Activated naive CD4-positive, alpha-beta T cell treated with anti-CD3 and anti-CD28 coated beads, Interleukin-2, amount 50 U/mL, for 24 hours (primary cell): ENCODE data around the gene ZFP69B.
A peak's percentile ranks its signal among the peaks of the same experiment; 100 is the strongest.

Experiments
- H3K27ac Mint-ChIP-seq: one replicate; pipeline ENCODE4 v1.8.0; 2021; ENCODE audit warnings: mild to moderate bottlenecking, mixed read lengths
- H3K27me3 Mint-ChIP-seq: one replicate; pipeline ENCODE4 v1.8.0; 2021; ENCODE audit warnings: mixed read lengths
- H3K36me3 Mint-ChIP-seq: one replicate; pipeline ENCODE4 v1.8.0; 2021; ENCODE audit warnings: mixed read lengths
- H3K4me1 Mint-ChIP-seq: one replicate; pipeline ENCODE4 v1.8.0; 2021; ENCODE audit warnings: mixed read lengths
- H3K4me3 Mint-ChIP-seq: one replicate; pipeline ENCODE4 v1.8.0; 2021; ENCODE audit warnings: mild to moderate bottlenecking, mixed read lengths
- H3K9me3 Mint-ChIP-seq: one replicate; pipeline ENCODE4 v1.8.0; 2021; ENCODE audit warnings: mixed read lengths

ZFP69B gene

DNA sequence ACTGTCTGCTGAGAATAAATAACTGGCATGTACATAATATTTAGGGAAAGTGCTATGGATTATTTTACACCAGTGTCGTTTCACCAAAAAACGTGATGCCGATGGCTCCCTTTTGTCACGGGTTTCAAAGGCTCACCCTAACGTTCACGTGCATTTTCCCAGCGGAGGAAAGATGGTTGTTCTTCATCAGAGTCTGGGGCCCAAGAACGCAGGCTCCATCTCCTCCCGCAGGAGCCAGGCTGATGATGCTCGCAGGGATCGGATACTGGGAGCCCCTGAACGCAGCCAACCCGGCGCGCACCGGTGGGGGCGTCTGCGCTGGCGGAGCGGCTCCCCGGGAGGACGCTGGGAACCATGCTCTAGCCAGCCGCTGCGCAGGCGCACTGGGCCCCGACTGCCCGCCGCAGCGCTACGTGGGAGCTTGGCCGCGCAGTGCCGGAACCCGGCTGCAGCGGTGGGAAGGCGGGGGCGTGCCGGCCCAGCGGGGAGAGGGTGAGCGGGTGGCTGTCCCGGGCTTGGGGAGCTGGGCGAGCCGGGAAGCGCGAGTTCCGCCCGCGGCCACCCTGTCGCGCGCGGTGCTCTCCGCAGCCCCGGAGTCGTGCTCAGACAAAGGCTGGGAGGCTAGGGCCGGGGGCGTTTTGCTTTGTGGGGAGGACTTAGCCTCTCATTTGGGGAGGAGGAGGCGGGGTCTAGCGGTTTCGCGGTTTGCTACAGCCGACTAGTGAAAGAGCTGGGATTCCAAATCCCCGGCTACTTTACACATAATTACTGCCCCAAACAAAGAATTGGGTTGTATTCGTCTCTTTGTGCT, at the start of gene ZFP69B:
Gene ZFP69B, plus strand, starts transcription at position 793 of the 811 bp plus-strand sequence. CDS start 486 bp downstream, outside the sequence.
- H3K4me3 Mint-ChIP-seq: peak within 1 kb of the TSS; percentile 91
- peak within 1 kb of the TSS; percentile 97 for H3K27ac Mint-ChIP-seq
- H3K27me3 Mint-ChIP-seq: no peaks in the 10 kb centered on the region
- H3K4me1 Mint-ChIP-seq: peaks cover 36% of the 10 kb centered on the region
- H3K9me3 Mint-ChIP-seq: peaks cover 25% of the 10 kb centered on the region
- H3K36me3 Mint-ChIP-seq: peaks cover 40% of the 10 kb centered on the region

DNA sequence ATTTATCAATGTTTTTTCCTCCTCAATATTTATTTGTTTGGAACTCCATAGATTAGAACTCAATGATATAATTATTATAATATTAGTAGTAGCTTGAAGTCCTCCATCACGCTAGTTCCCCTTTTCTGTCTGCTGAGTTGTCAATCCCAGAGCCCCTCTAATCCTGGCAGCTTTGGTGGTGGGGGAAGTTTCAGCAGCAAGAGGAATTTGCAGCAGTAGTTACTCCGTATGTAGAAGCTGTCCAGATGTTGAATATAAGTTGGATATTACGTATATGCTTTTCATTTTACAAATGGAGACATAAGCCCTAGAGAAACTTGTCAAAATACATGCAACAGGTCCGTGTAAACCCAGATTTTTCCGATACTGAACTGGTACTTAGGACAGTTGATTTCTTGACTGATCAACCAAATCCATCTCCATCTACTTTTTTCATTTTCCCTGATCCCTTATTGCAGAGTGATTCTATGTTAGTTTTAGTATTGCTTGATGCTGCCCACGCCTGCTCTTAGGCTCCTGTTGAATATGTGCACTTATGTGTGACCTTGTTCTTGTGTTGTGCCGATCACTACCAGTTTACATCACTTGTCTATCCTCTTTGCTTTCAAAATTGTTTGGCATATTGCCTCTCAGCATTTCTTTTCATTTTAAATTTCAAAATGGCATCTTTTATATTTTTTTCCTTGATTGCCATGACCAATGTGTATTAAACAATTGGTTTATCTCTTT, 48.6 kb upstream of the ZFP69B start:
- H3K36me3 Mint-ChIP-seq: peaks cover 9% of the 10 kb centered on the region
- peaks cover 91% of the 10 kb centered on the region for H3K4me1 Mint-ChIP-seq
- no peaks in the 10 kb centered on the region for H3K27me3 Mint-ChIP-seq
- peak overlapping the region; percentile 37 for H3K4me3 Mint-ChIP-seq
- H3K27ac Mint-ChIP-seq: peak overlapping the region; percentile 91
- H3K9me3 Mint-ChIP-seq: no peaks in the 10 kb centered on the region

DNA sequence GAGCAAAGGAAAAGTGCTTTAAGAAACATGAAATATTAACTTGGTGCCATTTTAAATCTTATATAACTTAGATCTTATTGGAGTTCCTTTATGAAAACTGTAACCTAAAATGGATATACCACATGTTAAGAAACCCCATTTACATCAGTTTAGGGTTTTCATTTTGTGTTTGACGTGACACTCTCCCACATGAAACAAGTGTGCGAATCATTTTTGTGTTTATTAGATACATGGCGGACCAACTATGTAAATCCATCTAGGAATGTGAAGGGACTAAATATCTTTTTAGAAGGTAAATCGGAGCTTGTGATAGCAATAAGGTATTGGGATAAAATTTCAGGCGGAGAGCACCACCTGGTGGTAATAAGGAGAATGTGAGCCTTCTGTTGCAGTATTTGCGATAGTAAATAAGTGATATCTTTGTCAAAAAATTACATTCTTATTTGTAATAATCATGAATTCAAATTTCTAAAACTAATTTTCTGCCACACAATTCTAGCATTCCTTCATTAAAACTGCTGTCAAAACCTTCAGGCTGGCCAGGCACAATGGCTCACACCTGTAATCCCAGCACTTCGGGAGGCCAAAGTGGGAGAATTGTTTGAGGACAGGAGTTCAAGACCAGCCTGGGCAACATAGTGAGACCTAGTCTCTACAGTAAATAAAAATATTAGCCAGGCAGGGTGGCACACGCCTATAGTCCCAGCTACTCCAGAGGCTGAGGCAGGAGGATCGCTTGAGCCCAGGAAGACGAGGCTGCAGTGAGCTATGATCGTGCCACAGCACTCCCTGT, 45.4 kb upstream of the ZFP69B start:
- Mint-ChIP-seq H3K36me3 (peaks cover 18% of the 10 kb centered on the region), H3K4me1 (peaks cover 82% of the 10 kb centered on the region), H3K27me3 (no peaks in the 10 kb centered on the region), H3K4me3 (peak overlapping the region; percentile 65), H3K9me3 (no peaks in the 10 kb centered on the region), H3K27ac (peak overlapping the region; percentile 92)

DNA sequence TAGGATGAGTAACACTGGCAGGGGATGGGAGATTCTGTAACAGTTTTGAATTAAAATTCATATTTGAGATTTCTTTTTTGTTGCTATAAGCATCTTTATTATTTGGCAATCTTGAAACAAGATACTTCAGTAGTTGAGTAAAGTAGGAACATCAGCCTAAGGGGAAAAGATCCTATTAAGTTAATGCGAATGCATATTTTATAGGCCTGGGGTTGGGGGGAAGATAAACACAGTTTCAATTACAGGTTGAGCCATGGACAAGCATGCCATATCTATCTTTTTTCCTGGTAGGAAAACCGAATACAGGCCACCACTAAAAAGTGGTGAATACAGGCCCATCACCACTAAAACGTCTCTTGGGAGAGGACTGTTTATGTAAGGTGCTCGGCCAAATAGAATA, 44.5 kb upstream of the ZFP69B start:
- Mint-ChIP-seq H3K9me3 (no peaks in the 10 kb centered on the region), H3K4me3 (peak overlapping the region; percentile 11), H3K27ac (peak overlapping the region; percentile 76), H3K4me1 (peaks cover 73% of the 10 kb centered on the region), H3K27me3 (no peaks in the 10 kb centered on the region), H3K36me3 (peaks cover 16% of the 10 kb centered on the region)

DNA sequence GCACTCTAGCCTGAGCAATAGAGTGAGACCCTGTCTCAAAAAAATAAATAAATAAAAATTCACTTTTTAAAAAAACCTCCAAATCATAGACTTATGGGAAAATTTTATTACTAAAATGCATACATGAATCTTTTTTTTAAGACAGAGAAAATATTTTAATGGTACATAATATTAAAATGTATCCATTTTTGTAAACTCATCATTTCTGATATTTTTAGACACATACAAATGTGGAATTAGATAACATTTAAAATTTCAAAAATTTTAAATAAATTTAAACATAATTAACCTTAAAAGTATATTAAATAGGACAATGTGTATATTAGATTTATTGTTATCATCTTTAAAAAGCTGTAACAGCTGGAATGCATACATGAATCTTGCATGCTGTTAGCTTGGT, 42.8 kb upstream of the ZFP69B start:
- H3K4me1 Mint-ChIP-seq: peaks cover 68% of the 10 kb centered on the region

DNA sequence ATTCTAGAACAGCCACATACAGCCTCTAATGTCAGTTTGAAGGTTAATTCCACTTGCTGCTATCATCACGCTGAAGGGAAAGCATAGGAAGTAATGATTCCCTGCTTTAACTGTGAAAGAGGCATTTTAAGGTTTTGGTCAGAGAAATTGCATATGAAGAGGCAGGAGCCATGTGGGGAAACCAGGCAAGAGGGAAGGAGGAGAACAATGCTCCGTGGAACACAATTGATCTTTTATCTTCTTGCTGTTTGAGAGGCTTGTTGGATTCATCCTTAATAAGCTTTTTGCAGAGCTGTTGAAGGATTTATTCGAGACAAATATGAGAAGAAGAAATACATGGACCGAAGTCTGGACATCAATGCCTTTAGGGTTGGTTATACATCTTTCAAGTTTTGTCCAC, 40.8 kb upstream of the ZFP69B start:
- Mint-ChIP-seq H3K27me3 (no peaks in the 10 kb centered on the region), H3K4me3 (no peak overlapping the region), H3K4me1 (peaks cover 66% of the 10 kb centered on the region), H3K9me3 (no peaks in the 10 kb centered on the region), H3K36me3 (peaks cover 20% of the 10 kb centered on the region), H3K27ac (peak overlapping the region; percentile 71)

More for the DNA sequence above, 42.8 kb upstream of the ZFP69B start:
- Mint-ChIP-seq H3K36me3 (peaks cover 15% of the 10 kb centered on the region), H3K27ac (no peak overlapping the region), H3K9me3 (no peaks in the 10 kb centered on the region), H3K27me3 (no peaks in the 10 kb centered on the region), H3K4me3 (no peak overlapping the region)

DNA sequence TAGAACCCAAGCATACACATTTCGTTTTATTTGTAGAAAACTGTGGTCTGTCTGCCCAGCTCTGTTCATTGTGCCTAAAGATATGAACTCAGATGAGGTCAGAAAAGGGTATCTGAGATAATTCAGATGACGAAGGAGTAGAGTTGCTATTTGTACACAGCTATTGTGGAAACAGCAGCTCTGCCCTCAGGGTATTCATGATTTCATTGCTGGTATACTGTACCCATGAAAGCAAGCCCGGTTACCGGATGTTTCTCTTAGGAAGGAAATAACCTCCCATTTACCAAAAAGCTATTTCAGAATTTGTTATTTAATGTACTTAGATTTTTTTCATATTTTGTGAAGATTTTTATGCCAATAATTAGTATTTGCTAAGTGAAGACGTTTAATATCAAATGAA, 39.0 kb upstream of the ZFP69B start:
- Mint-ChIP-seq H3K4me3 (no peak overlapping the region), H3K27me3 (no peaks in the 10 kb centered on the region), H3K4me1 (peaks cover 55% of the 10 kb centered on the region), H3K9me3 (no peaks in the 10 kb centered on the region), H3K27ac (no peak overlapping the region), H3K36me3 (peaks cover 28% of the 10 kb centered on the region)

DNA sequence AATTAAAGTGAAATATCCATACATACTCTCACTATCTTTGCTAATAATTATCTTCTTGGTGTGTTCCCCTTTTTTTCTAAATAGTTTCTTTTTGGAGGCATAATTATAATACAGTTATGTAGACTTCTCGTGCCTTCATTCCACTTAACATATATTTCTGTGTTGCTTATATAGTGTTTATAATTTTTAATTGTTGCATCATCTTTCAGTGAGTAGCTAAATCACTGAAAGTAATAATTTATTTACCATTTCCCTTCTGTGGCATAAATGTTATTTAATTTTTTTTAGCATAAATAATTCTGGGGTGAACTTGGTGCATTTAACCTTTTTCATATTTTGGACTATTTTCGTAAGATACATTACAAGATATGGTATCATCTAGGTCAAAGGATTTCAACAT, 38.4 kb upstream of the ZFP69B start:
- no peak overlapping the region for H3K27ac Mint-ChIP-seq
- H3K36me3 Mint-ChIP-seq: peaks cover 28% of the 10 kb centered on the region
- no peak overlapping the region for H3K4me3 Mint-ChIP-seq

DNA sequence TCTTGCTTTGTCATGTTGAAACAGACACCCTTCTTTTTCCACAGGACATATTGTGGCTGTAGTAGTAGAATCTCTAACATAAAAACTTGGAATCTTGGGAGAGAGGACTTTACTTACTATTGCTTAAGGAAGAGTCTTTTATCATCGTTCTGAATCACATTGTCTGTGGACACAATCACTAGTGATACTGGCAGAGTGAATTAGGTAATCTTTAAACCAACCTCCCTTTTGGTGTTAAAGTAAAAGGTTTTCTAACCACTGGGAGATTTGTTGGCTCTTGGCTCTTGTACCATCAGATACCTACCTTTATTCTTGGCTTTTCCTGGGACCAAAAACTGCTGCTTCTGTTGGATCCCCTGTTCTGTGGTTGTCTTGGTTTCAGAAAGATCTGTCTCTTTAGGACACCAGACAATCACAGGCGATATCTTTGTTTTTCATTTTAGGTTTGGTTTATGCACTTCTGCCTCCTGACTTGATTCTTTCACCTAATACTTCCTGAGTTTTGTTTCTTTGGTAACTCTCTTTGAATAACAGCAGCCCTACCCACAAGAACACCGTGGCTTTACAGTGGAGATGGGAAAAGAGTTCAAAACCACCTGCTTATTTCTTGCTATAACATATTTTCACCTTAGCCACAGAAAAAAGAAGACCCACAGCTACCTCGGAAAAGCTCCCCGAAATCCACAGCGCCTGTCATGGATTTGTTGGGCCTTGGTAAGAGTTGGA, 36.6 kb upstream of the ZFP69B start:
- H3K4me1 Mint-ChIP-seq: peaks cover 41% of the 10 kb centered on the region
- H3K27ac Mint-ChIP-seq: peak overlapping the region; percentile 79
- H3K4me3 Mint-ChIP-seq: no peak overlapping the region

More for the DNA sequence above, 38.4 kb upstream of the ZFP69B start:
- Mint-ChIP-seq H3K4me1 (peaks cover 51% of the 10 kb centered on the region), H3K9me3 (no peaks in the 10 kb centered on the region), H3K27me3 (no peaks in the 10 kb centered on the region)

DNA sequence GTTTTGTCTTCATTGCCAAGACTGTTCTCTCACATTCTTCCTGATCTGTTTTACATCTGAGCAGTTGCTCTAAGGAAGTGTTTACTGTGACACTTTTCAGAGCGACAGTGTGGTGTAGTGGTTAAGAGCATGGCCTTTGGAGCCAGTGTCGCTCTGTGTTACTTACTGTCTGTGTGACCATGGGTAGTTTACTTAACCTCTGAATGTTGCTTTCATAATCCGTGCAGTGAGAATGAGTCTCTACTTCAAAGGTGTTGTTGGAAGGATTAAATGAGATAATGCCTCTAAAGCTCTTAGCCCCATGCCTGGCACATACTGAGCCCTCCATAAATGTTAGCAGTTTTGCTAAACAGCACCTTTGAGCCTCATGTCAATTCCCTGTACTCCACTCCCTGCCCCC, 35.9 kb upstream of the ZFP69B start:
- Mint-ChIP-seq H3K27me3 (no peaks in the 10 kb centered on the region), H3K9me3 (no peaks in the 10 kb centered on the region), H3K4me3 (no peak overlapping the region), H3K27ac (peak overlapping the region; percentile 47), H3K4me1 (peaks cover 36% of the 10 kb centered on the region), H3K36me3 (peaks cover 42% of the 10 kb centered on the region)

More for the DNA sequence above, 36.6 kb upstream of the ZFP69B start:
- no peaks in the 10 kb centered on the region for H3K9me3 Mint-ChIP-seq
- H3K36me3 Mint-ChIP-seq: peaks cover 40% of the 10 kb centered on the region
- no peaks in the 10 kb centered on the region for H3K27me3 Mint-ChIP-seq

DNA sequence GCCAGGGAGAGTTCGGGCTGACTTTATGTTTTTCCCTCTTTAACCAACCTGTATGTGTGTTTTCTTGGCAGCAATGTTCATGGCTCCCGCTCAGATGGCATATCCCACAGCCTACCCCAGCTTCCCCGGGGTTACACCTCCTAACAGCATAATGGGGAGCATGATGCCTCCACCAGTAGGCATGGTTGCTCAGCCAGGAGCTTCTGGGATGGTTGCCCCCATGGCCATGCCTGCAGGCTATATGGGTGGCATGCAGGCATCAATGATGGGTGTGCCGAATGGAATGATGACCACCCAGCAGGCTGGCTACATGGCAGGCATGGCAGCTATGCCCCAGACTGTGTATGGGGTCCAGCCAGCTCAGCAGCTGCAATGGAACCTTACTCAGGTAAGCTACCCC, 33.6 kb upstream of the ZFP69B start:
- no peaks in the 10 kb centered on the region for H3K27me3 Mint-ChIP-seq
- peaks cover 44% of the 10 kb centered on the region for H3K36me3 Mint-ChIP-seq
- H3K9me3 Mint-ChIP-seq: no peaks in the 10 kb centered on the region
- H3K4me3 Mint-ChIP-seq: no peak overlapping the region
- H3K27ac Mint-ChIP-seq: no peak overlapping the region
- peaks cover 33% of the 10 kb centered on the region for H3K4me1 Mint-ChIP-seq

DNA sequence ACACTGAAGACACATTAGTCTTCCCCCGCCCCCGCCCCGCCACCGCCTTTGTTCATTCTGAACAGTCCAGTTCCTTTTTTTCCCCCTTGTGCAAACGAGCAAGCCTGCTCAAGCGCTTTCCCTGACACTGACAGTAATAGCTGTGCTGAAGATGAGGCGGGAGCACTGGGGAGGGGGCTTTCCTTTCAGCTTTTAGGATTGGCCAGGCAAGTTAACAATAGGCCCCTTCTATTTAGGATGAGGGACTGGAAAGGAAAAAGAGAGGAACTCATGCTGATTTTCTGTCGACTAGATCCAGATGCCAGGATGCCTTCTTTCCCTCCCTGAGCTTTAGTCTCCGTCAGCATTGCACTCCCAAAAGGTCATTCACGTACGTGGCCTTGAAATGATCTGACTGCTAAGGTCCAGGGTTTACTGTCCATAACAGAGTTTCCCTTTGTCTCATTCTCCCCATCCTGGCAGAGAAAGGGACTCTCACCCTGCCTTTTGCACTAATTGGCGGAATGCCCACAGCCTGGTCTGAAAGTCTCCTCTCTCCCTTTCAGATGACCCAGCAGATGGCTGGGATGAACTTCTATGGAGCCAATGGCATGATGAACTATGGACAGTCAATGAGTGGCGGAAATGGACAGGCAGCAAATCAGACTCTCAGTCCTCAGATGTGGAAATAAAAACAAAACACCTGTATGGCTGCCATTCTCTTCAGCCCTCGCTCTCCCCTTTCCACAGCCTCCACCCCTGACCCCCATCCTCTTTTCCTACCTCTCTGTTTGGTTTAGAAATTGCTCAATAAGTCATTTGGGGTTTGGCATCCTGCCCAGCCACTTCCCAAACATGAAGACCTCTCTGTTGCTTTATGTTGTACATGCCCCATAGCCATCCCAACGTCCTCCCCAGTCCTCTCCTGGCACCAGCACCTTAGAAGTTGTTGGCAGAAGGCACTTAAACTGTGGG, 28.6 kb upstream of the ZFP69B start:
- Mint-ChIP-seq H3K36me3 (peaks cover 53% of the 10 kb centered on the region), H3K27me3 (no peaks in the 10 kb centered on the region), H3K27ac (peak overlapping the region; percentile 13), H3K9me3 (no peaks in the 10 kb centered on the region), H3K4me1 (peaks cover 9% of the 10 kb centered on the region), H3K4me3 (no peak overlapping the region)

DNA sequence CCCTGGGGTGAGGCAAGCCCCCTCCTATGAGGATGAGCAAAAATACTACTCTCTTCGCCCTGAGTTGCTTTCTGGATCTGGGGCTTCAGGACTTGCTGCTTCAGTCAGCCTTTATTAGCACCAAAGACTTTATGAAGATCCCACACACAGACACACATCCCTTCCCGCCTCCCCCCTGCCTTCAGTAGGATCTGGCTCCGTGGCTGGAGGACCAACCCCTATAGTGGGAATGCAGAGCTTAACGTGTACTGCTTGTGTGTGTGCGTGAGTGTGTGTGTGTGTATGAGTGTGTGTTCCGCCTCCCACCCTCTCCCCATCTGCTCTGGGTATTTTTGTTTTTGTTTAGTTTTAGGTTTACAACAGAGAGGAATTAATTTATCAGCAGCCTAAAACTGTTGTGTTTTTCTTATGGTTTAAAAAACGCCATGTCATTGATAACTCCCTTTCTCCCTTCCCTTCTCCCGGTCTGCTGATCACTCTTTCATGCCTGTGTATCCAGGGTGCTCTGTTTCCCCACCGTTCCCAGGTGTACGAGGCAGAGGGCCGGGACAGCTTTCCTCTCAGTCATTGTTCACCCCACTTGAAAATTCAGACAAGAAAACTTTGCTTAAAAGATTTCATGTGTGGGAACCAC, 27.5 kb upstream of the ZFP69B start:
- H3K9me3 Mint-ChIP-seq: no peaks in the 10 kb centered on the region
- no peak overlapping the region for H3K27ac Mint-ChIP-seq
- H3K36me3 Mint-ChIP-seq: peaks cover 46% of the 10 kb centered on the region
- peaks cover 9% of the 10 kb centered on the region for H3K4me1 Mint-ChIP-seq
- H3K27me3 Mint-ChIP-seq: no peaks in the 10 kb centered on the region
- no peak overlapping the region for H3K4me3 Mint-ChIP-seq

DNA sequence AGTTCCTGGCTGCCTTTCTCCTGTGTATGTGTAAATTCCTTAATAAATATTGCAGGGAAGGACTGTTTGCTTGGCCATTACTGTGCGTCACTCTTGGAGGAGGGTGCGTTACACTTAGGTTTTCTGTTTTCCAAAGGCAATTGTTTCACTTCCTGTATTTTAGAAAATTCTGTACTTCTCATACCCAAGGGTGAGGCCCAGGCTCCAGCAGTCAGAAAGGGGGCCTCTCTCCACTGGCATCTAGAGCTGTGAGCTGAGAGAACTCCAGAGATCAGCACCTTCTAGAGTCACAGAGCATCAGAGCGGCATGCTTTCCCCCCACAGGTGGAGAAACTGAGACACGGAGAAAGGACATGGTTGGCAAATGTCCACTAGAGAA, 27.0 kb upstream of the ZFP69B start:
- Mint-ChIP-seq H3K27ac (peak overlapping the region; percentile 30), H3K4me1 (peaks cover 9% of the 10 kb centered on the region), H3K36me3 (peaks cover 40% of the 10 kb centered on the region), H3K27me3 (no peaks in the 10 kb centered on the region), H3K9me3 (no peaks in the 10 kb centered on the region), H3K4me3 (no peak overlapping the region)
